GM21526 (cell line): Measurements from ENCODE around the gene RFC1.

ENCODE experiments used
- ATAC-seq: cut with Tn5 transposase; IDR thresholded peaks from one replicate; pipeline ENCODE4 v1.9.1; 2021; ENCODE audit warnings: moderate library complexity; ENCODE audit not compliant: unreplicated experiment, low FRiP score

The RFC1 gene

GRCh38 chr4:39255266-39255665 is 110.9 kb downstream of the RFC1 start:
- ATAC-seq: no peak

GRCh38 chr4:39243462-39243861 is 122.7 kb downstream of the RFC1 start:
- no peak for ATAC-seq
